GM18507 (cell line): ENCODE results near the gene PPP6R1.

ENCODE experiments used
- DNase-seq: peaks from one replicate; pipeline ENCODE4 v3.0.0; 2011; ENCODE audit warnings: low read depth; ENCODE audit not compliant: insufficient read length; ENCODE audit errors: extremely low spot score
- FAIRE-seq: peaks from 2 replicates; lab custom pipeline; 2011; peaks lifted over from hg19 to GRCh38; lab: Jason Lieb, UNC

PPP6R1 gene

DNA sequence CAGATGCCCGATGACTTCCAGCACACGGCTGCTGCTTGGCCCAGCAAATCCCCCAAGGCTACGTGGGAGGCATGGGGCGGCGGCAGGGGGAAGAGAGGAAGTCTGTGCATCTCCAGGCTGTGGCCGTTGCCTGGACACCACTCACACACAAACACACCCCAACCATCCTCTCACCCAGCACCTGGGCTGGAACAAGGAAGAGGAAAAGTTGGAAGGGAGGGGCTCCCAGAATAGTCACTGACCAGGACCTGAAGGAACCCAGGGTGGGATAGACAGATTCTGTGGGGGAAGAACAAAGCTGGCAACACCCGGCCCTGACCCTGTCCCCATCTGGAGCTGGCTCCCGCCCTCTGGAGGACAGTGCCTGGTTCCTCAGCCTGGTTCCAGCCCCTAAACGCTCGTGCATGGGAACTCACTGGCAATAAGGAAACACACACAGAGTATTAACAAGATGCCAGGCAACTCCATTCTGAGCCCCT, 11.2 kb downstream of the PPP6R1 start:
- DNase-seq (no peak), FAIRE-seq (no peak)

DNA sequence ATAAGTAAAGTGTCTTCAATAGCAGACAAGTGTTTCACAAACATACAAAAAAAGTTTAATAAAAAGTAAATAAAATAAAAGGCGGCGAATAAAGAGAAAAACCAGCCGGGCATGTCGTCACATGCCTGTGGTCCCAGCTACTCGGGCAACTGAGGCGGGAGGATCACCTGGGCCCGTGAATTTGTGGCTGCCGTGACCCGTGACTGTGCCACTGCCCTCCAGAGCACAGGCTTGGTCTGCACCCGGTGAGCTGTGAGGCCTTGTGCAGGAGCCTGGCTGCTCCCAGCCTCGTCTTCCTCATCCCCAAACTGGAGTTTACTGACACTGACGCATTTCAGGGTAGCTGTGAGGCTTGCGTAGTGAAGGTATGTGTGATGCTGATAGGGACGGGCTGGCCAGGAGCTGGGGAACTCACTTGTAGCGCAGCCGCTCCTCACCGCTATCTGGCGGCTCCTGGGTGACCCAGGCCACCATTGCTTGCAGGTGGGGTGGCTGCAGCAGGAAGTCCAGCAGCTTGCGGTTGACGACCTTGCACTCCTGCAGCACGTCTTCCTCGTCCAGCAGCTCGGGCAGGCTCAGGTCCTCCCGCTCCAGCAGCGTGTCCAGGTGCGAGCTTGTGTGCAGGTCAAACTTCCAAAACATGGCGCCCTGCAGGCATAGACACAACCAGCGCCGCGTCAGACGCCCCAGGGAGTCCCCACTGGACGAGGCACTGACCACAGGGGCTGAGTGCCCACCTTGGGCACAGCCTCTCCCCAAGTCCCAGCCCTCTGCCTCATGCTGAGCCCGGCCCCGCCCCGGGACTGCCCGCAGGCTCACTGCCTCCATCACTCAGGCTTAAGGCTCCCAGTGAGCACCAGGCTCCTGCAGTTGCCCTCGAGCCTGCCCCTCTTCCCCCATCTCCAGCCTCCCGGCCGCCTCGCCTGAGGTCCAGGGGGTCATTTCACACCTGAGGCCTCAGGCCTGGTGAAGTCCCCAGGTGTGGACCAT, 12.1 kb downstream of the PPP6R1 start:
- FAIRE-seq (no peak), DNase-seq (no peak)

DNA sequence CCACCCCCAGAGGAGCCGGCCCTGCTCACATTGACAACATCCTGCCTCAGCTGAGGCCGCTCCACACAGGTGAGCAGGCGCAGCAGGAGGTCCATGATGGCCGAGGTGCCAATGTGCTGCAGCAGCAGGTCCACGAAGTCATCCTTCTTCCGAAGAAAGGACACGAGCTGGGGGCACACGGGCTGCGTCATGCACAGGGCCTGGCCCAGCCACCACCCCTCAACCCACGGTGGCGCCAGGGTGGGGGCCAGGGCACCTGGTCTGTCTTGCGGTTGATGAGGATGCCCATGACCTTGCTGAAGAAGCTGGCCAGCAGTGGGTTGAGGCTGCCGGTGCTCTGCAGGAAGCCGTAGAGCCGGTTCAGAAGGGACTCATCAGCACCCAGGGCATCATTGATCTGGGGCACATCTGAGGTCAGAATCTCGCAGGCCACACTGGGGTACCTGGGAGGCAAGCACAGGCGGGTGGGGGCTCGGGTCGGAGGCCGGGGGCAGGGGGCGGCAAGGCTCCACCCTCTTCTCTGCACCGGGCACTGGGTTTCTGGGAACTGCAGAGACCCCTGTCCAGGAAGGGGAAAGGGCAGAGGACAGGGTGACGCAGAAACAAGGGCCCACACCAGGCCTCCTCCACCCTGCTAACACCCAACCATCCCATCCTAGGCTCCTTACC, 13.4 kb downstream of the PPP6R1 start:
- DNase-seq, result no peak
- no peak for FAIRE-seq

DNA sequence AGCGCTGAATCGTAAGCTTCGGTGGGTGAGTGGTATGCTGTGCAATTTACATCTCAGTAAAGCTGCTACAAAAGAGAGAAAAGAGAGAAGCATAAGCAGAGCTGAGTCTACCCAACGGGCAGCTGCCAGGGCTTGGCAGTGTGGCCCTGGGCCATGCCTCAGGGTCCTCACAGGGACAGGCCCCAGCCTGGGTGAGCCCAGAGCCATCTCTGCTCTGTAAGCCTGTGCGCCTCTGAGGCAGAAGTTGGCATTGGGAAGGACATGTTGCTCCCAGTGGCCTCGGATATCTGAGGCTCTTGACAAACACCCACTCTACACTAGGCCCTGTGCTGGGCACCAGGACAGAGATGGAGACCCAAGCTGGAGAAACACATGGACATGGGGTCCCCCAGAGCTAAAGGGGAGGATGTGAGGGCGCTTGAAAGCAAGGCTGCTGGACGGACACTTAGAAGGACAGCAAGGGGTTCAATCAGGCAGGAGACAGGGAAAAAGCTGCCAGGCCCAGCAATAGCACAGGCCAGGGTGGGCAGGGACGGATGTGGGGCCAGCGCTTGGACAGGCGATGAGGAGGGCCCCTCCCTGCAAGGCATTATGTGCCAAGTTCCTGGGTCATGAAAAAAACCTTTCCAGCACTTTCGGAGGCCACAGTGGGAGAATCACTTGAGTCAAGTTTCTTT, 14.7 kb downstream of the PPP6R1 start:
- DNase-seq, result no peak
- FAIRE-seq, result no peak

DNA sequence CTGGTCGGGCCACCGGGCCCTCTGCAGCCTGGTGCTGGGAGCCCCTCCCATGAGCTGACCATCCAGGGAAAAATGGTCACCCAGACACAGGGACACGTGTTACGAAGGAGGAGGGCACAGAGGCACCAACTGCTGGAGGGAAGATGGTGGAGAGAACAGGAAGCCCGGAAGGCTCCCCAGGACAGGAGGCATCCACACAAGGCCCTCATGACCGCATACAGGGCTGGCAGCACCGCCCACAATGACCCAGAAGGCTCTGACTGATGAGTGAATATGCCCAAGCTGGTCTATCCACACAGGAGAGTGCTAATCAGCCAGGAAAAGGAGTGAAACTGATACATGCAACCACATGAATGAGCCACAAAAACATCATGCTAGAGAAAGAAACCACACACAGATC, 16.3 kb downstream of the PPP6R1 start:
- FAIRE-seq (no peak), DNase-seq (no peak)

DNA sequence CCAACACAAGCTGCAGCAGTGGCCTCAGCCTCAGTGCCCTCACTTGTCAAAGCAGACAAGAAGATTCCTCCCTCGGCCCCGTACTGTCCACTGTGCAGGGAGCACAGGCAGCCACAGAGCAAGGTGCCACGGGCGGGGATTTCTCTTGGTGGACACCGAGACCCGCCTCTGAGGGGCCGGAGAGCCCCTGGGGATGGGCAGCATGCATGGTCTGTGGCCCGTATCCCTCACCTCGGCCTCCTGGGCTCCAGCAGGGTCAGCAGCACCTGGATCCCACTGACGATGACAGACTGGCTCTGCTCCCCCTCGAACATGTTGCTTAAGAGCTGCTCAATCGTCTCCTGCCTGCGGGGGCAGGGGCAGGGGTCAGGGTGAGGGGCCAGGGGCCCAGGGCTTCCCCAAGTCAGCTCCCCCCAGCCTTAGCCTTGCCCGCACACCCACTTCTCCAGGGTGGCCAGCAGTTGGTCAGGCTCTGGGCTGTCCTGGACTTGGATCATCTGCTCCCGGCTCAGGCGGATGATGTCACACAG, 16.8 kb downstream of the PPP6R1 start:
- no peak for FAIRE-seq

DNA sequence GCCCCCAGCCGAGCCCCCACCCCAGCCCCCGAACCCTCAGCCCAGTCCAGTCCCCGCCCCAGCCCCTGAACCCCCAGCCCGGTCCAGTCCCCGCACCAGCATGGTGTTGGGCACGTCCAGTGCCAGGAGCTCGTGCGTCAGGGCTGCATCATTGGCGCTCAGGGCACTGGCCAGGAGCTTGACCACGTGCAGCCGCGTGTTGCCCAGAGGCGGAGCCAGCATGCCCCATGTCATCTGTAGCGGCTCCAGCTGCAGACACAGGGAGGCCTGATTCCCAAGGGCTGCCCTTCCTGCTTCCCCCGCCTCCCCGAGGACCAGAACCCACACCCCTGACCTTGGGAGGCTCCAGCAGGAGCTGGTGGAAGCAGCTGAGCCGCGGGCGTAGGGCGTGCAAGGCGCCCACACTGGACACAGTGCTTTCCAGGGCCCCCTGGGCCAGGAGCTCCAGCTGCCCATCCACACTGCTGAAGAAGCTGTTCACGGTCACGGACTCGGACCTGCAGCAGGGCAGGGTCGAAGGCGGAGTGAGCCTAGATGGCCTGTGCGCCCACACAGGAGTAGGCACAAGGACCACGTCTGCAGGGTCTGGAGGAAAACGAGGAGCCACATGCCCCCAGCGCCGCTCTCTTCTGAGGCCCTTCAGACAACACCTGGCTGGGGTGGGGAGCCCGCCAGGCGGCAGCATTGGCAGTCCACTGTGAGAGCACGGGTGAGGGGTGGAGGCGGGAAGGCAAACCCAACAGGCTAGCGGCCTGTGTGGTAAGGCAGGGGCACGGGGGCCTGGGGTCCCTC, 17.5 kb downstream of the PPP6R1 start:
- FAIRE-seq (no peak), DNase-seq (no peak)

More for the DNA sequence above, 16.8 kb downstream of the PPP6R1 start:
- no peak for DNase-seq

DNA sequence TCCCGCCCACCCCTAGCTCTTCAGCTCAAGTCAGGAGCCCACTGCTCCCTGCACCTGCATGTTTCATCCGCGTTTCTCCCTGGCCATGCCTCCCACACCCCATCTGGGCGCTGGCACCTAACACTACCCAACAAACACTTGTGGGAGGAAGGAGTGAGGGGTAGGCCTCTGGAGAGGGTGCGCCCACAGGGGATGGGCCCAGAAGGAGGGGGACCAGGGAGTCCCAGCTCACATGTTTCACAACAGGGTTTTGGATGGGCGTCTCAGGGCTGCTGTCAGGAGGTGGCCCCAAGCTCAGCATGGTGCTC, 18.1 kb downstream of the PPP6R1 start:
- no peak for DNase-seq
- no peak for FAIRE-seq

DNA sequence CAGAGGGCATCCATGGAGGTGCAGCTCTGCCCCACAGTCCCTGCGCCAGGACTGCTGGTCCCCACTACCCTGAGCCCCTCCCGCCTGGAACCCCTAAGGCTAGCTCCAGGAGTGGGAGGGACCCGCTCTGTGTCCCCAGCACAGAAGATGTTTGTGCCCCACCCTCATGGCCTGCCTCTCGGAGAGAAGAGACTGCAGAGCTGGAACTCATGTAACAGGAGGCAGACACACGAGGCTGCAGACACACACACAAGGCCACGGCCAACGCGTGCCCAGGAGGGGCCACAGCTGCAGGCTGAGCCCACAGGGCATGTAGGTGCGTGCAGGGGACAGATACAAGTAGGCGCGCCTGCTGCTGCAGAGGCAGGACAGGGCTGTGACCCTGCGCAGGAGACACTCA, 19.8 kb downstream of the PPP6R1 start:
- DNase-seq (no peak), FAIRE-seq (no peak)

DNA sequence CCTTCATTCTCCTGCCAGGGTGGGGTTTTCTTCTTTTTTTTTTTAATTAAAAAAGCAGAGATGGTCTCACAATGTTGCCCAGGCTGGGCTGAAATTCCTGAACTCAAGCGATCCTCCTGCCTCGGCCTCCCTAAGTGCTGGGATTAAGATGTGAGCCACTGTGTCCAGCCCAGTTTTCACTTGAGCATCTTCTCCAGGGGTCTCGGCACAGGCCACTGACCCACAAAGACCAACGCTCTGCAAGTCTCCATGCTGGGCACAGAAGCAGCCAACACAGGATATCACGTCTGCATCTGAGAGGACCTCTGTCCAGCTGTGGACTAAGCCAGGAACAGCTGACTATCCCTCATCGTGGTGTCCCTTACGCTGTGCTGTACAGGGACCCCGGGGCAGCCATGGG, 20.8 kb downstream of the PPP6R1 start:
- DNase-seq (no peak), FAIRE-seq (no peak)

DNA sequence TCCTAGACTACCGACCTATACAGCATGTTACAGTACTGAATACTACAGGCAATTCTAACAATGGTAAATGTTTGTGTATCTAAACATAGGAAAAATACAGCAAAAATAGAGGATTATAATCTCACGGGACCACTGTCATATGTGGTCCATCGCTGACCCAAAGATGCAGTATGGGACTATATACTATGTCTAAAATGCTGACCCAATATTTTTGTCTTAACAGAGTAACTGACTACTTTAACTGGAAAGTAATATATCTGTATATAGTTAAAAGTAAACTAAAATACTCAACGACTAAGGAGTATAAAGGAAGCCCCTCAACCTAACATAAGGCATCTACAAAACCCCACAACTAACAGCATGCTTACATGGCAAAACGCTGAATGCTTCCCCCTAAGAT, 25.8 kb downstream of the PPP6R1 start:
- no peak for FAIRE-seq
- DNase-seq, result no peak

DNA sequence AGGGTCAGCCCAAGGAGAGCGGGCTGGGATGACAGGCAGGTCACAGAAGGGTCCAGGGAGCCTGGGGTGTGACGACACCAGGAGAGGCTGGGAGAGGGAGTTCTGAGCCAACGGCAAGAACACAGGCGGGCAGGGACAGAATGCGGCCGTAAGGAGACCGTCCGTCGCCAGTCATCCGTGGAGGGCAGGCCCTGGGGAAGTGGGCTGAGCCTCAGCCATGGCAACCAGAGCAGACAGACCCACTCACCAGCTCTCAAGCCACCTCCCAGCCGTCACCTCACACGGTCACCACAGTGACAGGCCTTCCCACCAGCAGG, 26.6 kb downstream of the PPP6R1 start:
- FAIRE-seq (no peak), DNase-seq (no peak)

DNA sequence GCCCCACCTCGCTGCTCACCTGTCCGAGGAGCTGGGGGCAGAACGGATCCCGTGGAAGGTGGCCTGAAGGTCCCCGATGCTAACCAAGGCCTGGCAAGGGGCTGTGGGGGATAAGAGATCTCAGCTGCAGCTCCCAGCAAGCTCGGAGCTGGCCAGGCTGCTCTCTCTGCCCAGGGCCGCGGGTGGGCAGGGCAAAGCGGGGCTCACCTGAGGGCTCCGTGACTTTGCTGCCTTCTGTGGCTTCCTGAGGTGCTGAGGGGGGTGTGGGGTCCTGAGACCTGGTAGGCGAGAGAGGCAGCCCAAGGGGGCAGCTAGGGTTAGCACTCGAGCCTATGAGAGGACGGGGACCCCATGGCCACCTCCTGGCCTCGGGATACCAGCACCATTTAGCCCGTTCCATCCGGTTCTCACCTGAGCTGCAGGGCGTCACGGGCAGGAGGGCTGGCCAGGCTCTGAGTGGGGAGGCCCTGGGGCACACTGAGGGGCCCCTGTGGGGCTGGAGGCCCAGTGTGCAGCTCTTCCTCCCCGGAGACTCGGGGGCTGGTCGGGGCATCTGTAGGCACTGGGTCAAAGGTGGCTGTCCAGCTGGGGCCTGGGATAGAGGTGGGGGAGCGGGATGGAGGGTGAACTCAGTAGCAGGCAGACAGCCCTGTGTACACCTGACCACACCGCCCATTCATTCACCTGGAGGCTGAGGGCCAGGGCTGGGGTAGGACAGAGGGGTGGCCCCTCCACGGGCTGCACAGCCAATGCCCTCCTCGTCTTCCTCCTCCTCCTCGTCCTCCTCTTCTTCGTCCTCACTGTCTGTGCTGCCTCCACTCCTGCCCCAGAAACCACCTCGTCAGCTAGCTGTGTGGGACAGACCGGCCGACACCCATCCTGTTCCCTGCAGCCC, 27.2 kb downstream of the PPP6R1 start:
- FAIRE-seq (no peak), DNase-seq (no peak)

DNA sequence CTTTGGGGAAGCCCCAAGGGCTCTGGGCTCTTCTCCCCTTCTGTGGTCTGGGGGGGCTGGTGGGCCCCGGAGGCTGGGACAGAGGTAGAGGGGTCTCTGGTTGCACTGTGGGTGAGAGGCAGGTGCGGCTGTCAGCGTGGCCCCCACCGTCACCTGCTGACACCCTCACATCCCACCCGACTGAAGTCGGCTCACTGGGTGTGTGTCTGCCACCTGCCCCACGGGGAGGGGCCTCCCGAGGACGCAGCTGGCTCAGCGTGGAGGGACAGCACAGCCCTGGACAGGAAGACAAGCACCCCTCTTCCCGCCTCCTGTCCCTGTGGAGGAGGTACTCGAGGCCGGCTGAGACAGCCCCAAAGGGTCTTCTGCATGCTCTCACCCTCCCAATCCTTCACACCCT, 28.0 kb downstream of the PPP6R1 start:
- DNase-seq, result no peak
- no peak for FAIRE-seq

DNA sequence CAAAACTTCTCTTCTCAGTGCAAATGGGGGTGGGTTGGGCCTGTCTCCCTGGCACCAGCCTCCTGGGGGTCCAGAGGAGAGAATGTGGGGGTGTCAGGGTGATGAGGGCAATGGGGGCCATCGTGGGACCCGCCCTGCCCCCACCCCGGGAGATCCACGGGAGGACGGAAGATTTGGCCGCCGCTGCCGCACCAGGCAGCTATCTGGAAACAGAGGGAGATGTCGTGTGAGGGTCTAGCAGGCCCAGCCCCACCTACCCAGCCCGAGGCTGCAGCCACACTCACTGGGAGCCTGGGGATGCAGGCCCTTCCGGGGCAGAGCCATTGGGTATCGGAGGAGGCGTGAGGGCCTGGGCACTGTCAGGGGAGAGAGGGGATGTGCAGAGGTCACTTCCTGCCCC, 28.5 kb downstream of the PPP6R1 start:
- FAIRE-seq, result no peak

DNA sequence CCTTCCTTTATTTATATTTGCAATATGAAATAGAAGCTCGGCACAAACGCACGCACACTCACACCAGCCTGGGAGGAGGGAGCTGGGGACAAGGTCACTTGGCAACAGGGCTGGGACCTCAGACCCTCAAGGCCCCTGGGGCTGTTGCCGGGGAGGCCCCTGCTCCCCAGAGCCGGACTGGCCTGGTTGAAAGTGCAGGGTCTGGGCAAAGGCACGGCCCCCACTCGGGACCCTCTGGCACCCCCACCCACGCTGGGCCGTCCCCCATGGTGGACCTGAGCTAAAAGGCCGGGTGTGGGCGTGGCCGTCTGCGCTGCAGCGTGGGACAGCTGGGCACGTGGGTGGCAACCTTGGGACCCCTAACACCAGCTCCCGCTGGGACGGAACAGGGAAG, 29.0 kb downstream of the PPP6R1 start:
- DNase-seq (no peak), FAIRE-seq (no peak)

More for the DNA sequence above, 28.5 kb downstream of the PPP6R1 start:
- DNase-seq, result no peak

DNA sequence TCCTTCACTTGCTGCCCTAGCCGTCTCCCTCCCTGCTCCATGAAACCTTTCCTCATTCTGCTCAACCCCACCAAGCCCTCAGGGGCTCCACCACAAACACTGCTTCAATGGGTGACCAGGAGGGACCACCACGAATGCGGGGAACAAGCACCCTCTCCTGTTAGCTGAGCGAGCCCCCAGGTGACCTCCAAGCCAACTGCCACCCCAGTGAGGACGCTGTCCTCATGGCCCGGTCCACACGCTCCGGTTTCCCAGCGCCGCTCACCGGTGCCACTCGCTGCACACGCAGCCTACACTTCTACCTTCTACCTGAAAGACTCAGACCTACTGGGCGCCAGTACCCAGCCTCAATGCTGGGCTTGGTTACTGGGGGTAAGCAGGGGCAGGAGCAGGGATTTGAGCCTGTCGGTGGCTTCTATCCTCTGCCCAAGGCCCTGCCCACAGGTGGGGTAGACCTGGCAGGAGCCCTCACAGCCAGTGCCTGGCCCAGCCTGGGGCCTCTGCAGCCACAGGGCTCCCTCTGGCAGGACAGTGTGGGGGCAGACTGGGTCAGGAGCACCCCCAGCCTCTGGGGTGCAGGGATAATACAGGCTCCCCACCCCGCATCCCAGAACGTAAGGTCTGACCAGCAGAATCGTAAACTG, 29.6 kb downstream of the PPP6R1 start:
- DNase-seq (no peak), FAIRE-seq (no peak)

DNA sequence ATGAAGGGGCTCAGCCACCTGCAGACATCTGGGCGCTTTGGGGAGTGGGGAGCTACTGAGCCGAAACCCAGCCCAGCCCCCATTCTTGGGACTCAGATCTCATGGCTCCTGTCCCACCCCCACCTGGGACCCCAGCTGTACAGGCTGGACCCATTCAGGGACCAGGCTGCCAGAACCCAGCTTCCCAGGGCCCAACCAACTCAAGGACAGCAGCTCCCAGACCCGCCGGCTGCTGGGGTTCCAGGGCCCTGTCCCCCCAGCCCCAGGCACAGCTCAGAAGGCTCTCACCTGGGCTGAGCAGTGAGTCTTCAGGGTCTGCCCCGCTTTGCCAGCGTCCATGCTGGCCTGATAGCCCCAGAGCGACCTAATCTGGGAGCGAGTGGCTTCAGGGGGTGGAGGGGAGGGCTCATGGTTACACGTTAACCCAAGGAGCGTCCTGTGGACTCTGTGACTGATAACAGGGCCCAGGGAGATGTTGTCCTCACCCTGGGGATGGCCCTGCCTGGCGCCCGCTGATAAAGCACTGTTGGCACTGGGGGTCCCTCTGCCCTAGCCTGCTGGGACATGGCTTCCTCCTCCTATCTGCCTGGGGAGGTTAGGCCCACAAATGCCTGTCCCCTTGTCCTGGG, 30.3 kb downstream of the PPP6R1 start, which contains the start of gene TMEM86B:
Gene TMEM86B, minus strand, starts transcription at position 361 of the 629 bp plus-strand sequence. Its CDS starts 22 bp downstream, at position 339.
- no peak for DNase-seq
- FAIRE-seq, result no peak
